ENCODE results near the gene NHSL2. TPM values are rescaled to one million over a fixed set of nuclear protein-coding genes. Genes with fewer than 3 reads are reported as not detected.

NHSL2 gene
- total RNA-seq, 1 experiment from 2014 or later = not detected

DNA sequence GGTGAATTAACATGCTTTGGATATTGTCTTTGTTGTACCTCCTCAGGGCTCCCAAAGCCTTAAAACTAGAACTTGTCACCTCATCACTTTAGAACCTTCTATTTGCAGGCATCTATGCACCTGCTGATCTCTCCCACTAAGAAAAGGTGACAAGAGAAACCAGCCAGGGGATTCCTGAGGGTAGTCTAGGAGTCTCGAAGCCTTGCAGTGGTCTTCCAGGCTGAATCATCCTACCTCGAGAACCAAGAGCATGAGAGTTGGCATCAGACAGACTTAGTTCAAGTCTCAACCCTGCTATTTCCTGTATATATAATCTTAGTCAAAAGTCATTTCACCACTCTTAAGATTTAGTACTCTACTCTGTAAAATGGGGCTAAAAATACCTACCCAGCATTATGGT is 191.5 kb downstream of the NHSL2 start:
- Histone ChIP-seq H3K4me3 (no peak overlapping the region), H3K27me3 (ENCODE audit: insufficient read depth, low read depth) (peaks cover 16% of the 10 kb centered on the region), H3K9me3 (ENCODE audit: insufficient read depth, low read depth) (no peaks in the 10 kb centered on the region), H3F3A (ENCODE audit: insufficient read depth, low read depth) (no peaks in the 10 kb centered on the region), H4K20me1 (ENCODE audit: insufficient read depth) (no peaks in the 10 kb centered on the region), H3K36me3 (ENCODE audit: low read depth) (no peaks in the 10 kb centered on the region), H3K4me1 (replicated peaks; ENCODE audit: insufficient read depth) (no peaks in the 10 kb centered on the region), H3K4me2 (no peak overlapping the region), H3K9me2 (ENCODE audit: insufficient read depth) (no peaks in the 10 kb centered on the region), H2AFZ (no peak overlapping the region), H3K27ac (no peak overlapping the region), H3K79me2 (ENCODE audit: low read depth) (no peaks in the 10 kb centered on the region)
- TF ChIP-seq, protein P1, sequence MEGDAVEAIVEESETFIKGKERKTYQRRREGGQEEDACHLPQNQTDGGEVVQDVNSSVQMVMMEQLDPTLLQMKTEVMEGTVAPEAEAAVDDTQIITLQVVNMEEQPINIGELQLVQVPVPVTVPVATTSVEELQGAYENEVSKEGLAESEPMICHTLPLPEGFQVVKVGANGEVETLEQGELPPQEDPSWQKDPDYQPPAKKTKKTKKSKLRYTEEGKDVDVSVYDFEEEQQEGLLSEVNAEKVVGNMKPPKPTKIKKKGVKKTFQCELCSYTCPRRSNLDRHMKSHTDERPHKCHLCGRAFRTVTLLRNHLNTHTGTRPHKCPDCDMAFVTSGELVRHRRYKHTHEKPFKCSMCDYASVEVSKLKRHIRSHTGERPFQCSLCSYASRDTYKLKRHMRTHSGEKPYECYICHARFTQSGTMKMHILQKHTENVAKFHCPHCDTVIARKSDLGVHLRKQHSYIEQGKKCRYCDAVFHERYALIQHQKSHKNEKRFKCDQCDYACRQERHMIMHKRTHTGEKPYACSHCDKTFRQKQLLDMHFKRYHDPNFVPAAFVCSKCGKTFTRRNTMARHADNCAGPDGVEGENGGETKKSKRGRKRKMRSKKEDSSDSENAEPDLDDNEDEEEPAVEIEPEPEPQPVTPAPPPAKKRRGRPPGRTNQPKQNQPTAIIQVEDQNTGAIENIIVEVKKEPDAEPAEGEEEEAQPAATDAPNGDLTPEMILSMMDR (conservative IDR thresholded peaks at IDR 0.05) = no peak
- no peak for TF ChIP-seq EZH2 (IDR thresholded peaks at IDR 0.05; ENCODE audit: low read depth)
- ChIA-PET POLR2A (ENCODE audit: unreplicated experiment) (no interaction called here), CTCF (no interaction called here)
- no peak for DNase-seq
- no TSS peak for BruUV-seq (replicated peaks)
- intact Hi-C loops (cut with micrococcal nuclease; ENCODE audit: unreplicated experiment) = no loop called here

DNA sequence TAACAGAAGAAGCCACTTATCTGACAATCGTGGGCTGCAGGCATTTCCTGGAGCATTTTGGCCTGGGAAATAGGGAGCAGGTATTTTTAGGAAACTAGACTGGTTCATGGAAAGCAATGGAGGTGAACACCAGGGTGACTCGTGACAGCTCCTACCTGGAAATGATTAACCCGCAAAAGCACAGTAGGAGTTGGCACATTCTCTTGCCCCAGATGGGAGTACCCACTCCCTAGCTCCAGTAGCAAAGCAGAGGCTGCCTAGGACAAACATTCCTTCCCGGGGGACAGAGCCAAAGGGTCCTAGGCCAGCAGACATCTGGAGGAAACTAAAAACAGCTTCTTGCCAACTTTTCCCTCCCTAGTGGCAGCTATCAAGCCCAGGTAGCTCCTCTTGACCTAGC is 192.1 kb downstream of the NHSL2 start:
- Histone ChIP-seq H2AFZ (no peak overlapping the region), H3K4me3 (no peak overlapping the region), H3K9me2 (ENCODE audit: insufficient read depth) (no peaks in the 10 kb centered on the region), H3K27ac (no peak overlapping the region), H3K4me1 (replicated peaks; ENCODE audit: insufficient read depth) (no peaks in the 10 kb centered on the region), H4K20me1 (ENCODE audit: insufficient read depth) (no peaks in the 10 kb centered on the region), H3K4me2 (no peak overlapping the region), H3K79me2 (ENCODE audit: low read depth) (no peaks in the 10 kb centered on the region), H3F3A (ENCODE audit: insufficient read depth, low read depth) (no peaks in the 10 kb centered on the region), H3K36me3 (ENCODE audit: low read depth) (no peaks in the 10 kb centered on the region), H3K9me3 (ENCODE audit: insufficient read depth, low read depth) (no peaks in the 10 kb centered on the region), H3K27me3 (ENCODE audit: insufficient read depth, low read depth) (peaks cover 12% of the 10 kb centered on the region; the same call in 1 of the 2 replicates)
- intact Hi-C loops (cut with micrococcal nuclease; ENCODE audit: unreplicated experiment) = no loop called here
- no peak for DNase-seq
- TF ChIP-seq EZH2 (IDR thresholded peaks at IDR 0.05; ENCODE audit: low read depth) = no peak
- TF ChIP-seq, protein P1 (conservative IDR thresholded peaks at IDR 0.05) = no peak
- no TSS peak for BruUV-seq (replicated peaks)
- ChIA-PET POLR2A (ENCODE audit: unreplicated experiment) (no interaction called here), CTCF (no interaction called here)

DNA sequence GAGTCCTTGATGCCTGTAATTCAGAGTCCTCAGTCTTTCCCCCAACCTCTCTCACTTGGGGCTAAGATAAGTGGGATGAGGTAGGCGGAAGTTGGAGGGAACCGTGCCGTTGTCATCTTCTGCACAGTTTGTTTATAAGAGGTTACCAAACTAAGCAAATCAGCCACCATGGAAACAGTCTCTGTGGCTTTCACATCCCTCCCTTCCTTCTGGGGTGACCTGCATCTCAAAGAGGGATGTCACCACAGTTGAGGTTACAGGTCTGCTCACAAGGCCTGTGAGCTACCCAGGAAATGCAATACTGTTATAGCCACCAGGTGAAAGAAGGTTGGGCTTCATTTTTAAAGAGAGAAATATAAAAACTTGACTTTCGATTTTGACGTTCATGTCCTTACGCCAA is 194.8 kb downstream of the NHSL2 start:
- no peak overlapping the region for H3K27ac ChIP-seq
- no peaks in the 10 kb centered on the region for H3K9me2 ChIP-seq (ENCODE audit: insufficient read depth)
- no peaks in the 10 kb centered on the region for H3K36me3 ChIP-seq (ENCODE audit: low read depth)
- H3K4me3 ChIP-seq = no peak overlapping the region
- no peaks in the 10 kb centered on the region for H3K4me1 ChIP-seq (replicated peaks; ENCODE audit: insufficient read depth)
- no TSS peak for BruUV-seq (replicated peaks)
- no peaks in the 10 kb centered on the region for H3K79me2 ChIP-seq (ENCODE audit: low read depth)
- H3F3A ChIP-seq (ENCODE audit: insufficient read depth, low read depth) = no peaks in the 10 kb centered on the region
- DNase-seq = no peak
- no peak for TF ChIP-seq EZH2 (IDR thresholded peaks at IDR 0.05; ENCODE audit: low read depth)
- TF ChIP-seq, protein P1 (conservative IDR thresholded peaks at IDR 0.05) = no peak
- ChIA-PET POLR2A (ENCODE audit: unreplicated experiment) (no interaction called here), CTCF (no interaction called here)
- no peaks in the 10 kb centered on the region for H3K9me3 ChIP-seq (ENCODE audit: insufficient read depth, low read depth)
- intact Hi-C loops (cut with micrococcal nuclease; ENCODE audit: unreplicated experiment) = no loop called here
- peaks cover 28% of the 10 kb centered on the region for H3K27me3 ChIP-seq (ENCODE audit: insufficient read depth, low read depth)
- no peak overlapping the region for H2AFZ ChIP-seq
- H3K4me2 ChIP-seq = no peak overlapping the region
- H4K20me1 ChIP-seq (ENCODE audit: insufficient read depth) = no peaks in the 10 kb centered on the region

All from PC-9 (cell line).